Measurements from ENCODE around the gene RHEBL1.
A peak's percentile ranks its signal among the peaks of the same experiment; 100 is the strongest.

Gene RHEBL1

GRCh38 chr12:49046129-49046895, 23.5 kb downstream of the RHEBL1 start:
- Histone ChIP-seq H2AK5ac (ENCODE audit: low read length, severe bottlenecking) (no peak overlapping the region), H3K79me1 (replicated peaks; ENCODE audit: low read length, poor library complexity, severe bottlenecking) (peaks cover 50% of the 10 kb centered on the region), H3K4ac (ENCODE audit: low read depth in 1 of 2, low read length in 2 of 2) (no peak overlapping the region), H4K8ac (ENCODE audit: low read length) (no peak overlapping the region), H3K14ac (ENCODE audit: low read length in 2 of 2) (no peak overlapping the region), H3K23ac (ENCODE audit: low read length in 2 of 2) (no peak overlapping the region), H3K27ac (ENCODE audit: low read length, poor library complexity, severe bottlenecking) (no peak overlapping the region), H4K91ac (ENCODE audit: low read length) (no peak overlapping the region), H2BK5ac (ENCODE audit: low read depth, low read length, poor library complexity, severe bottlenecking) (no peak overlapping the region), H2AFZ (ENCODE audit: low read depth, low read length) (no peak overlapping the region), H3K36me3 (ENCODE audit: control insufficient read depth in 1 of 2, insufficient read depth in 2 of 2, low read depth in 1 of 2, low read length in 2 of 2) (peaks cover 91 to 98% of the 10 kb centered on the region in 2 experiments), H3K27me3 (ENCODE audit: control insufficient read depth in 1 of 2, insufficient read depth in 1 of 2, low read length in 2 of 2) (no peaks in the 10 kb centered on the region), H3K4me1 (ENCODE audit: control insufficient read depth, insufficient read depth, low read depth, low read length) (peaks cover 17% of the 10 kb centered on the region), H2BK120ac (ENCODE audit: low read depth, low read length) (no peak overlapping the region), H3K18ac (ENCODE audit: low read depth in 1 of 2, low read length in 2 of 2) (no peak overlapping the region), H3K4me3 (ENCODE audit: insufficient read depth in 1 of 2, low read depth in 1 of 2, low read length in 2 of 2) (no peak overlapping the region), H2BK12ac (ENCODE audit: low read length in 2 of 2) (no peak overlapping the region), H2BK15ac (ENCODE audit: low read depth, poor library complexity, severe bottlenecking) (no peak overlapping the region), H3K4me2 (ENCODE audit: low read length, poor library complexity, severe bottlenecking) (no peak overlapping the region), H3K9me3 (ENCODE audit: control insufficient read depth, low read length) (no peaks in the 10 kb centered on the region), H3K9ac (ENCODE audit: low read length) (no peak overlapping the region)
- no peak for DNase-seq
- 98% methylated on average over 7 of the region's 12 CpGs for WGBS

- Histone ChIP-seq H3K4me1 (ENCODE audit: control insufficient read depth, insufficient read depth, low read depth, low read length) (peaks cover 8% of the 10 kb centered on the region), H3K14ac (ENCODE audit: low read length in 2 of 2) (no peak overlapping the region), H3K27ac (ENCODE audit: low read length, poor library complexity, severe bottlenecking) (no peak overlapping the region), H3K9ac (ENCODE audit: low read length) (no peak overlapping the region), H2BK120ac (ENCODE audit: low read depth, low read length) (no peak overlapping the region), H3K4me3 (ENCODE audit: insufficient read depth in 1 of 2, low read depth in 1 of 2, low read length in 2 of 2) (no peak overlapping the region), H3K36me3 (ENCODE audit: control insufficient read depth in 1 of 2, insufficient read depth in 2 of 2, low read depth in 1 of 2, low read length in 2 of 2) (peaks cover 91 to 95% of the 10 kb centered on the region in 2 experiments), H3K4me2 (ENCODE audit: low read length, poor library complexity, severe bottlenecking) (no peak overlapping the region), H2BK5ac (ENCODE audit: low read depth, low read length, poor library complexity, severe bottlenecking) (no peak overlapping the region), H3K27me3 (ENCODE audit: control insufficient read depth in 1 of 2, insufficient read depth in 1 of 2, low read length in 2 of 2) (no peaks in the 10 kb centered on the region), H2BK12ac (ENCODE audit: low read length in 2 of 2) (no peak overlapping the region), H4K8ac (ENCODE audit: low read length) (no peak overlapping the region), H3K18ac (ENCODE audit: low read depth in 1 of 2, low read length in 2 of 2) (no peak overlapping the region), H2AFZ (ENCODE audit: low read depth, low read length) (no peak overlapping the region), H4K91ac (ENCODE audit: low read length) (no peak overlapping the region), H3K23ac (ENCODE audit: low read length in 2 of 2) (no peak overlapping the region), H3K9me3 (ENCODE audit: control insufficient read depth, low read length) (no peaks in the 10 kb centered on the region), H3K79me1 (replicated peaks; ENCODE audit: low read length, poor library complexity, severe bottlenecking) (peaks cover 50% of the 10 kb centered on the region), H2BK15ac (ENCODE audit: low read depth, poor library complexity, severe bottlenecking) (no peak overlapping the region), H3K4ac (ENCODE audit: low read depth in 1 of 2, low read length in 2 of 2) (no peak overlapping the region), H2AK5ac (ENCODE audit: low read length, severe bottlenecking) (no peak overlapping the region)
- DNase-seq = no peak
- WGBS = 94% methylated on average over 12 of the region's 12 CpGs
These were observed 25.1 kb downstream of the RHEBL1 start for GRCh38 chr12:49044660-49045059.

- Histone ChIP-seq H2BK15ac (ENCODE audit: low read depth, poor library complexity, severe bottlenecking) (no peak overlapping the region), H3K9me3 (ENCODE audit: control insufficient read depth, low read length) (no peaks in the 10 kb centered on the region), H2BK120ac (ENCODE audit: low read depth, low read length) (no peak overlapping the region), H2BK5ac (ENCODE audit: low read depth, low read length, poor library complexity, severe bottlenecking) (no peak overlapping the region), H3K27me3 (ENCODE audit: control insufficient read depth in 1 of 2, insufficient read depth in 1 of 2, low read length in 2 of 2) (no peaks in the 10 kb centered on the region), H3K18ac (ENCODE audit: low read depth in 1 of 2, low read length in 2 of 2) (no peak overlapping the region), H3K4ac (ENCODE audit: low read depth in 1 of 2, low read length in 2 of 2) (no peak overlapping the region), H2AK5ac (ENCODE audit: low read length, severe bottlenecking) (no peak overlapping the region), H4K8ac (ENCODE audit: low read length) (no peak overlapping the region), H4K91ac (ENCODE audit: low read length) (no peak overlapping the region), H3K14ac (ENCODE audit: low read length in 2 of 2) (no peak overlapping the region), H3K79me1 (replicated peaks; ENCODE audit: low read length, poor library complexity, severe bottlenecking) (peaks cover 55% of the 10 kb centered on the region), H3K4me1 (ENCODE audit: control insufficient read depth, insufficient read depth, low read depth, low read length) (peaks cover 1% of the 10 kb centered on the region), H3K27ac (ENCODE audit: low read length, poor library complexity, severe bottlenecking) (no peak overlapping the region), H3K9ac (ENCODE audit: low read length) (no peak overlapping the region), H3K23ac (ENCODE audit: low read length in 2 of 2) (no peak overlapping the region), H3K4me3 (ENCODE audit: insufficient read depth in 1 of 2, low read depth in 1 of 2, low read length in 2 of 2) (no peak overlapping the region), H3K36me3 (ENCODE audit: control insufficient read depth in 1 of 2, insufficient read depth in 2 of 2, low read depth in 1 of 2, low read length in 2 of 2) (peaks cover 93 to 95% of the 10 kb centered on the region in 2 experiments), H2BK12ac (ENCODE audit: low read length in 2 of 2) (no peak overlapping the region), H3K4me2 (ENCODE audit: low read length, poor library complexity, severe bottlenecking) (no peak overlapping the region), H2AFZ (ENCODE audit: low read depth, low read length) (no peak overlapping the region)
- DNase-seq = peak; percentile 56
- whole genome bisulfite sequencing = 67% methylated on average over 11 of the region's 11 CpGs
These were observed 25.9 kb downstream of the RHEBL1 start for GRCh38 chr12:49043856-49044258.

DNA sequence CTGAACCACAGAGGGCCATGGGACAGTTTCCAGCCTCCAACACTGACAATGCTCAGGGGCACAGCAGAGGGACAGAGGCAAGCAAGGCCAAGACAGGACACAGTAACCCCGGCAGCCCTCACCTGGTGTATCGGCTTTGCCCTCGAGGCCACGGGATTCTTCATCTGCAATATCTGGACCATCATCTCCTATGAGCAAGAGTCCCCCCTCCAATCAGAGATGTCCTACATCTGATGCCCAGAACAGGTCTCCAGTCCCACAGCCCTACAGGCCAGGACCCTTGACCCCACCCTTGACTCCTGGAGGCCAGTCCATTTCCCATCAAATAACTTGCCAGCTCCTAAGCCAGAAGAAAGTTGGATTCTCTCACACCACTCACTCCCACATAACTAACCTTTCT, 26.5 kb downstream of the RHEBL1 start:
- H3K14ac ChIP-seq (ENCODE audit: low read length in 2 of 2) = no peak overlapping the region
- no peak overlapping the region for H3K27ac ChIP-seq (ENCODE audit: low read length, poor library complexity, severe bottlenecking)
- no peak overlapping the region for H4K91ac ChIP-seq (ENCODE audit: low read length)
- H3K4me1 ChIP-seq (ENCODE audit: control insufficient read depth, insufficient read depth, low read depth, low read length) = no peaks in the 10 kb centered on the region
- DNase-seq = no peak
- H3K9ac ChIP-seq (ENCODE audit: low read length) = no peak overlapping the region
- no peak overlapping the region for H3K4me3 ChIP-seq (ENCODE audit: insufficient read depth in 1 of 2, low read depth in 1 of 2, low read length in 2 of 2)
- H2BK15ac ChIP-seq (ENCODE audit: low read depth, poor library complexity, severe bottlenecking) = no peak overlapping the region
- H4K8ac ChIP-seq (ENCODE audit: low read length) = no peak overlapping the region
- no peak overlapping the region for H2BK12ac ChIP-seq (ENCODE audit: low read length in 2 of 2)
- no peak overlapping the region for H2BK5ac ChIP-seq (ENCODE audit: low read depth, low read length, poor library complexity, severe bottlenecking)
- WGBS = 96% methylated on average over 4 of the region's 4 CpGs
- H3K9me3 ChIP-seq (ENCODE audit: control insufficient read depth, low read length) = no peaks in the 10 kb centered on the region
- peaks cover 95% of the 10 kb centered on the region in 2 experiments for H3K36me3 ChIP-seq (ENCODE audit: control insufficient read depth in 1 of 2, insufficient read depth in 2 of 2, low read depth in 1 of 2, low read length in 2 of 2)
- no peak overlapping the region for H2BK120ac ChIP-seq (ENCODE audit: low read depth, low read length)
- no peak overlapping the region for H2AK5ac ChIP-seq (ENCODE audit: low read length, severe bottlenecking)
- H3K4me2 ChIP-seq (ENCODE audit: low read length, poor library complexity, severe bottlenecking) = no peak overlapping the region
- no peak overlapping the region for H2AFZ ChIP-seq (ENCODE audit: low read depth, low read length)
- H3K79me1 ChIP-seq (replicated peaks; ENCODE audit: low read length, poor library complexity, severe bottlenecking) = peaks cover 57% of the 10 kb centered on the region
- no peak overlapping the region for H3K18ac ChIP-seq (ENCODE audit: low read depth in 1 of 2, low read length in 2 of 2)
- no peaks in the 10 kb centered on the region for H3K27me3 ChIP-seq (ENCODE audit: control insufficient read depth in 1 of 2, insufficient read depth in 1 of 2, low read length in 2 of 2)
- no peak overlapping the region for H3K4ac ChIP-seq (ENCODE audit: low read depth in 1 of 2, low read length in 2 of 2)
- H3K23ac ChIP-seq (ENCODE audit: low read length in 2 of 2) = no peak overlapping the region

All from mesenchymal stem cell (in vitro differentiated cells and primary cell).